SK-N-SH treated with all-trans-retinoic acid at 6 μM for 48 hours (cell line): ENCODE results near the gene EPM2AIP1.

Source experiments
- ARNTL ChIP-seq: fragments of 450-650 bp; formaldehyde crosslinking; IDR thresholded peaks from 2 replicates; pipeline ENCODE4 v1.5.0; 2020; ENCODE audit warnings: low read depth, mild to moderate bottlenecking, moderate library complexity, borderline replicate concordance
- SNAI2 ChIP-seq: fragments of 250-450 bp; sonication (Bioruptor Pico); IDR thresholded peaks from 2 replicates; pipeline ENCODE4 v1.5.0; 2020; ENCODE audit warnings: mild to moderate bottlenecking, moderate library complexity
- ZC3H10 ChIP-seq: fragments of 250-450 bp; sonication (Bioruptor Pico); IDR thresholded peaks from 2 replicates; pipeline ENCODE4 v1.5.1; 2021; ENCODE audit warnings: mild to moderate bottlenecking, moderate library complexity
- ZFP3 ChIP-seq: fragments of 250-450 bp; sonication (Bioruptor Pico); IDR thresholded peaks from 2 replicates; pipeline ENCODE4 v1.5.0; 2020; ENCODE audit warnings: mild to moderate bottlenecking, moderate library complexity
- ZNF565 ChIP-seq: fragments of 450-650 bp; formaldehyde crosslinking; conservative IDR thresholded peaks from 2 replicates; pipeline ENCODE4 v1.5.0; 2020; ENCODE audit warnings: low read depth, mild to moderate bottlenecking, moderate library complexity

DNA sequence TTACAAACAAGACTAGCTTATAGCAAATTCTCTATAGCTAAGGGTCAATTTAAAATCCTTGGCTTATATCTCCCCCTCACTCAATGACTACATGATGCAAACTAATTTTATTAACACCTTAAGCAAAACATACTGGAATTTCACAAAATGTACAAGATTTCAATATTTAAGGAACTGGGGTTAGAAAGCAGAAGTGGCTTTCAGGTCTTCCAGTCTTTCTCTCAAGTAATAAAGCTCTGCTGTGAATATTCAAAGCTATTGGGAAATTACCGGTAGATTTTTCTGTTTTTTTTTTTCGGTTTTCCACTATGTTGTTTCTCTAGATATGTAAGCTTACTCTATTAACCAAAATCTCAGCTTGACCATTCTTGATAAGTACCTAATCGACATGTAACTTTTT, 3.9 kb downstream of the EPM2AIP1 start:
- TF ChIP-seq ZFP3 (CRISPR knock-in tag) (no peak), ZNF565 (CRISPR knock-in tag) (no peak), ZC3H10 (CRISPR knock-in tag) (no peak), ARNTL (CRISPR knock-in tag) (no peak), SNAI2 (CRISPR knock-in tag) (no peak)
